Kasumi-1 (cell line): ENCODE data around the gene RMDN2.
"Not testable (repeated sequence)": the region's sequence is repeated elsewhere in the genome, so short reads cannot be mapped to it uniquely, and the experiment has no call there.

Experiments
- DNase-seq, 2 experiments: peaks; one replicate each; lab custom pipeline; 2025; lab: John Stamatoyannopoulos, UW

Gene RMDN2

DNA sequence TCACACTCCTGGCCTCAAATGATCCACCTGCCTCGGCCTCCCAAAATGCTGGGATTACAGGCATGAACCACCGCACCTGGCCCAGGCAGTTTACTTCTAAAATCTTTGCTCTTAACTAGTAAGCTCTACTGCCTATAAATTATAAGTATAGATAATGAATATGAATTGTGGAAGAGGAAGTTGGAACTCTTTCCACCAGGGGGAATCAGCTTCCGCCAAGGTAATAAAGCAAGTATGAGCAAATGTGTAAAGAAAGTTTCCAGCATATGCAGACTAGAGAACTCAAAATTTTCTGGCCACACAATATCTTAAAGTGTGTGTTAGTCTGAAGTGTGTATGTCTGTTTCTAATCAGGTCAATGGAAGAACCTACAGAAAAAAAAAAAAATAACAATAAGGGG is 68.1 kb downstream of the RMDN2 start:
- peak in 1 of 2 experiments; percentile 16 for DNase-seq

DNA sequence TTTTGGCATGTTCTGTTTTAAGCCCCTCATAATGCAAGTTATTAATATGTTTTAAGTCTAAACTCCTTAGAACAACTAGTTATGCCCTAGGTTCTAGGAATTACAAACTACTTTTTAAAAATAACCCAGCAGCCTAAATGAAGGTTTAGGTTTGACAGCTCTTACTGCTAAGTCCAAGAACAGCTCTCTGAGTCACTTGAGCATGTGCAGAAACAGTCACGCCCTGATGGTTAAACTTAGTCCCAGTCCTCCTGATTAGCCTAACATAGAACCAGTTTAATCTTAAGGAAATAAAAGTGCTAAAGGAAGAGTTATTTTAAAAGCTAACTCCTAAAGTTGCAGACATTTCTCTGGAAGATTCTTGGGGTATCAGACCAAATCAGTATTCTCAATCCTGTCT is 72.5 kb downstream of the RMDN2 start:
- DNase-seq, result no peak

DNA sequence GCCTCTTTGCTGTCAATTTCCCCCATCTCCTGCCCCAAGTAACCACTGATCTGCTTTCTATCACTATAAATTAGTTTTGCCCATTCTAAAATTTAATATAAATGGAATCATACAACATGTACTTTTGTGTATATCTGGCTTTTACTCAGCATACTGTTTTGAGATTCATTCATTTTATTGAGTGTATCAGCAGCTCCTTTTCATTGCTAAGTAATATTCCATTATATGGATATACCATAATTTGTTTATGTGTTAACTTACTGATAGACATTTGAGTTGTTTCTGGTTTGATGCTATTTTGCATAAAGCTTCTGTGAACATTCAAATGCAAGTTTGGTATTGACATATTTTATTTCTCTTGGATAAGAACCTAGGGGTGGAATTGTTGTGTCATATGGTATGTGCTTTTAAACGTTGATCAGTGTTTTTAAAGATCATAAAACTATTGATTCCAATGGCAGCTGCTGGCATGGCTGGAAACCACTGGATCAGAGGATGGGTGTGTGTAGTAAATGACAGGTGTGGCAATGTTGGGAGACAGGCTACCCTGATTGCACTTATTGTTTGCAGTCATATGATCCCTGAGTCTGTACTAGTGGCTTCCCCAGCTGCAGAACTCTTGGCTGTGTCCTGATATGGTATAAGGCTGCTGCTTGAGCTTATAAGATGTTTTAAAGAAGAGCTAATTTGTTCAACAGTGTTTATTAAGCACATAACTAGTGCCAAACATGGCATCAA is 75.6 kb downstream of the RMDN2 start:
- DNase-seq, result no peak

DNA sequence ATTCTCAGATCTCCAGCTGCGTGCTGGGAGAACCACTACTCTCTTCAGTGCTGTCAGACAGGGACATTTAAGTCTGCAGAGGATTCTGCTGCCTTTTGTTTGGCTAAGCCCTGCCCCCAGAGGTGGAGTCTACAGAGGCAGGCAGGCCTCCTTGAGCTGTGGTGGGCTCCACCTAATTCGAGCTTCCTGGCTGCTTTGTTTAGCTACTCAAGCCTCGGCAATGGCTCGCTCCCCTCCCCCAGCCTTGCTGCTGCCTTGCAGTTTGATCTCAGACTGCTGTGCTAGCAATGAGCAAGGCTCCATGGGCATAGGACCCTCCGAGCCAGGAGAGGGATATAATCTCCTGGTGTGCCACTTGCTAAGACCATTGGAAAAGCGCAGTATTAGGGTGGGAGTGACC is 85.1 kb downstream of the RMDN2 start:
- DNase-seq, result not testable (repeated sequence)

DNA sequence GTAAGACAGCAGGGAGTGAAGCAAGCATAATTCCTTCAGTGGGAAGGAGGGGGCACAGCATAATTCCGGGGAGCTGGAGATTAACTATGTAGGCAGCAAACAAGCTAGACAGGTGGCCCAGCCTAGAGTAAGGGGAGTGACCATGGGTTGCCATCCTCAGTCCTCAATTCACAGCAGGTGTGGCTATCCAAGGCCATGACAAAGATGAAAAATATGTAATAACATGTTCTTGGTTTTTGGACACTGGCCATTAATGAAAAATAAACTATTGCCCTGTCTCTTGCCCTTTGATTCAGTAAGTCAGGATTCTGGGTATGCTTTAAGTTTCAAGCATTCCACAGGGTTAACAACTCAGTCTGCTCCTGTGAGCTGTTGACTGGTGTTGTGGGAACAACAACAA is 85.9 kb downstream of the RMDN2 start:
- DNase-seq, result no peak

DNA sequence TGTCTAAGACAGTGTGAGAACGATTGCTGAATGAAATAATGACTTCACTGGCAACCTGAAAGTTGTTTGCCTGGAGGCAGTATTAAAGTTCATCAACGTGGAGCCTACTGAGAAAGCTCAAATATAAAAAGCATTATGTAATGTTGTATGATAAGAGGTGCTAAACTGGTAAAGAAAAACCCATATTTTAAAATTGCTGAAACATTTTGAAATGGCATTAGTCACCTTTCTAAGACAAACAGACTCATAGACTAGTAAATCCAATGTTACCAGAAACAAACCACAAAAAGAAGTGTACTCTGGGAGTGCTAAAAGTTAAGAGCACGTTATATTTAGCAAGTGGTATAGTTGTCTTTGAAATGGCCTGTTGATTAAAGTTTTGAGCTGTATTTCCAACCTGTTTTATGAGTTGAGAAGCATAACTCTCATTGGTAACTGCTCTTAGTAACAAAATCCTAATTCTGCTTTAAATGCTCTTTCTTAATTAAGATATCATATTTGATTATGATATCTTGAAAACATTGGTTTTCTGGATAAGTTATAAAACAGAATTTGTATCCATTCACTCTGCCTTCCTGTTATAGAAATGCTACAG is 88.2 kb downstream of the RMDN2 start:
- no peak for DNase-seq

DNA sequence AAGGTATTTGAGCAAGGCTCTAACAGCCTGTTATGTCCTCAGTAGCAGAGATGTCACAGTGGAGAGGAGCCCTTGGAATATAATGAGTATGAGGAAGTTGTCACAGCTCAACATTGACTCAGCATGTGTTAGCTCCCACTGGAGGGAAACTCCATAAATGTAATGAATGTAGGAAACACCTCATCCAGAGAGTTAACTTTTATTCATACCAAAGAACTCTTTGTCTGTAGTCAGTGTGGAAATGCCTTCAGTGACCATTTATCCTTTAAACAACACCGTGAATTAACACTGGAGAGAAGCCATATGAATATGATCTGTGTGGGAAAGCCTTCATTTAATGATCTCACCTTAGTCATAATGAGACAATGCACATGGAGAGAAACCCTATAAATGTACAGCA is 91.1 kb downstream of the RMDN2 start:
- no peak for DNase-seq

DNA sequence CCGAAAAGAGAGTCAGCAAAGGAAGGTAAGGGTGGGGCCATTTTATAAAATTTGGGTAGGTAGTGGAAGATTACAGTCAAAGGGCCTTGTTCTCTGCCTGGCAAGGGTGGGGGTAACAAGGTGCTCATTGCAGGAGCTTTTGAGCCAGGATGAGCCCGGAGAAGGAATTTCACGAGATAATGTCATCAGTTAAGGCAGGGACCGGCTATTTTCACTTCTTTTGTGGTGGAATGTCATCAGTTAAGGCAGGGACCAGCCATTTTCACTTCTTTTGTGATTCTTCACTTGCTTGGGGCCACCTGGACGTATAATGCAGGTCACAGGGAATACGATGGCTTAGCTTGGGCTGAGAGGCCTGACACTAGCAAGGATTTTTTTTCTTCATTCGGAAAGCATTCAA is 92.7 kb downstream of the RMDN2 start:
- no peak for DNase-seq

DNA sequence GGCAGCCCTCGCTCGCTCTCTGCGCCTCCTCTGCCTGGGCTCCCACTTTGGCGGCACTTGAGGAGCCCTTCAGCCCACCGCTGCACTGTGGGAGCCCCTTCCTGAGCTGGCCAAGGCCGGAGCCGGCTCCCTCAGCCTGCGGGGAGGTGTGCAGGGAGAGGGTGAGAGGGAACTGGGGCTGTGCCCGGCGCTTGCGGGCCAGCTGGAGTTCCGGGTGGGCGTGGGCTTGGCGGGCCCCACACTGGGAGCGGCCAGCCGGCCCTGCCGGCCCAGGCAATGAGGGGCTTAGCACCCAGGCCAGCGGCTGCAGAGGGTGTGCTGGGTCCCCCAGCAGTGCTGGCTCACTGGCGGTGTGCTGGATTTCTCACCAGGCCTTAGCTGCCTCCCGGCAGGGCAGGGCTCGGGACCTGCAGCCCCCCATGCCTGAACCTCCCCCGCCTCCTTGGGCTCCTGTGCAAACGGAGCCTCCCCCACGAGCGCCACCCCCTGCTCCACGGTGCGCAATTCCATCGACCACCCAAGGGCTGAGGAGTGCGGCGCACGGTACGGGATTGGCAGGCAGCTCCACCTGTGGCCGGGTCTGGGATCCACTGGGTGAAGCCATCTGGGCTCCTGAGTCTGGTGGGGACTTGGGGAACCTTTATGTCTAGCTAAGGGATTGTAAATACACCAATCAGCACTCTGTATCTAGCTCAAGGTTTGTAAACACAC is 95.4 kb downstream of the RMDN2 start:
- not testable (repeated sequence) for DNase-seq

DNA sequence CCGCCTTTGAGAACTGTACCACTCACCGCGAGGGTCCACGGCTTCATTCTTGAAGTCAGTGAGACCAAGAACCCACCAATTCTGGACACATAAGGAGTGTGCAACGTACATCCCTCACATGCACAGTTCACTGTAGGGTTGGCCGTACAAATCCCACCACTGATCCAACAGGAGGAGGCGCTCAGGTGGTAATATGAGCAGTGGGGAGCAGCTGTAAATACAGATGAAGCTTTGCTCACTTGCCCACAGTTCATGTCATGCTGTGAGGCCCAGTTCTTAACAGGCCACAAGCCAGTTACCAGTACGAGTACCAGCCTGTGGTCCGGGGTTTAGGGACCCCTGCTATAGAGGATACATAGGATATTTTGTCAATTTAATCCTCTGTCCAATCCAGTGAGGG is 96.5 kb downstream of the RMDN2 start:
- no peak for DNase-seq

DNA sequence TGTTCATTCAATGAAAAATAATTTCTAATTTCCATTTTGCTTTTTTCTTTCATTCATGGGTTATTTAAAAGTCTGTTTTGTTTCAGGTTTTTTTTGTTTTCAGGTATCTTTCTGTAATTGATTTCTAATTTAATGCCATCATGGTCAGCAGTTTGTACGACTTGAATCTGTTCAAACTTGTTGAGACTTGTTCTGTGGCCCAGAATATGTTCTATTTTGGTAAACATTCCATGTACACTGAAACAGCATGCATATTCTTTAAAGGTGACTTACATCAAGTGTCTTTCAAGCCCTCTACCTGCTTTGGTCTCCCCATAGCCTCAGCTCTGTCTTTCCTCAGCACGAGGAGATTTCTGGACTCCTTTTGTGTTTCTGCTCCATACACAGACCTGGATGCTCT is 101.8 kb downstream of the RMDN2 start:
- DNase-seq, result no peak

DNA sequence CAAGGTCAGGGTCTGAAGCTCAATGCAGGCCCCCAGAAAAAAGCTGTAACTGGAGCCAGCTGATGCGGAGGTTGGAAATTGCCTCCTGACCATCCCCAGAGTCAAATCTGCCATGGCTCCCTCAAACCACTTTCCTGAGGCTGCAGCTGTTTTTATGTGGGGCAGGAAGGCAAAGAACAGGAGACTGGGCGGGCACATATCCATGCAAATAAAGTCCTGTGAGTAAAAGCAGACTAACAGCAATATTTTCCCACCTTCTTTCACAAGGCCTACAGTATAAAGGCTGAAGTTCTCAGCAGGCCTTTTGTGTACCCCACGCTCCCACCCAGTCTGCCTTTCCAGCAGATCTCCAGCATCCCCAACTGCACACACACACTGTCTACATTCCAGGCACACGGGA is 103.7 kb downstream of the RMDN2 start:
- no peak for DNase-seq

DNA sequence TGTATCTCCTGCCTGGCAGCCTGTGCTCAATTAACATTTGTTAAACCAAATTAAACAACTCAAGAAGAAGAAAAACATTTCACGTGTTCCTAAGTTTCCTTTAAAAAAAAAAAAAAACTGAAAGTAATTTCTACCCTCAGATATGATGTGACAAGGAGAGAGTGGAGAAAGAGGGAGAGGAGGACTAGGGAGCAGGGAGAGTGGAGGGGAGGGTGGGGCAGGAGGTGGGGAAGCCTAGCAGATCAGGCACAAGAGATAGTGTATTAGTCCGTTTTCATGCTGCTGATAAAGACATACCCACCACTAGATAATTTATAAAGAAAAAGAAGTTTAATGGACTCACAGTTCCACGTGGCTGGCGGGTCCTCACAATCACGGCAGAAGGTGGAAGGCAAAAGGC is 104.4 kb downstream of the RMDN2 start:
- DNase-seq, result no peak

DNA sequence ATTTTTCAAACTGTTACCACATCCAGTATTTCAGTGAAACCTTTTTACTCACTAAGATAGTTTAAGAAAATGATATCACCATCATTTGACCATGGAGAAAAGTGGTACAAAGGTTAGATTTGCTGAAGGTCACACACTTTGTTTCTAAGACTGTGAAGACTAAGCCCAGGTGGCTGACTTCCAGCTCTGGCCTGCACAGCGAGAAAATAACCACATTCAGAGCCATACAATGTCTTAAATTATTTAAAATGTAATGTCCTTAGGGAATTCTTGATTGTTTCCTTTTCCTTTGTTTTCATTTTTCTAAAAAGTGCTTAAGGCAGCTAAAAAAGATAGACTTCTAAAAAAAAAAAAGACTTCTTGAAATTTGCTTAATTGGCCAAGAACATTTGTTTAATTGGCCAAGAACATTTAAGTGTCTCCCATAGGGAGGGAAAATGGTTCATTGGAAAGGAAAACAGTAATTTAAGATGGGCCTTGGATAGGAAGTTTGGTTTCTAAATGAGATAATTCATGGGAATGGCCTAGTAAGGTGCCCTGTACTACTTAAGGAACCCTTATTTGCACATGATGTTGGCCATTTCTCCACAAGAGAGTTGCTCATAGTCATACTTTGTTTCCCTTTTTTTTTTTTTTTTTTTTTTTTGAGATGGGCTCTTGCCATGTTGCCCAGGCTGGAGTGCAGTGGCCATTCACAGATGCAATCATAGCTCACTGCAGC is 105.7 kb downstream of the RMDN2 start:
- DNase-seq, result no peak

DNA sequence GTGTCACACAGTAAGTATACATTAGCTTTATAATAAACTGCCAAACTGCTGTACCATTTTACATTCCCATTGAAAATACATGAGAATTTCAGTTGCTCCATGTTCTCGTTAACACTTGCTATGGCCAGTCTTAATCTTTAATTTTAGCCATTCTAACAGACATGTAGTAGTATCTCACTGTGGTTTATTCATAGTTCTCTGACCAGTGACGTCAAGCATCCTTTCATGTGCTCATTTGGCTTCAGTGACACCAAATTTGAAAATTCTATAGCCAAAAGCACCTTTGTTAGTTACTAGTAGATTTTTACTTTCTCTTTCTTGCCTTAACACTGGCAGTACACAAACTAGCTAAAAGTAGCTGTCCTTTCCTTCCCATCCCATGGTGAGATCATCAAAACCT is 107.9 kb downstream of the RMDN2 start:
- no peak for DNase-seq

DNA sequence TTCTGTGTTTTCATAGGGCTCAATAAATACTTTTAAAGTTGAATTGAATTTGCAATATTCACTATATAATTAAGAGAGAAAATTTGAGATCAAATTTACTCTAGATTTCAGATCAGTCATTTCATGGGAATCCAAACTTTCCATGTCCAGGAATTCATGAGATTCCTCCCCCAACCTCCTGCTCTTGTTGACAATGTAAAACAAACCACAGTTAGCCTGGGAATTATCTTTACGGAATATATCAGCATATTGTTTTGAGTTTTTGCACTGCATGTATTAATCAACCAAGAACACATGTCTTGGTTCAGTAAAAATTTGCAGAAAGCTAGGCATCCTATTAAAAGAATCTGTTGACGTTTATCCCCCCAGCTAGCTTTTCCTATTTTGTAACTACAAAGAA is 108.6 kb downstream of the RMDN2 start:
- no peak for DNase-seq

DNA sequence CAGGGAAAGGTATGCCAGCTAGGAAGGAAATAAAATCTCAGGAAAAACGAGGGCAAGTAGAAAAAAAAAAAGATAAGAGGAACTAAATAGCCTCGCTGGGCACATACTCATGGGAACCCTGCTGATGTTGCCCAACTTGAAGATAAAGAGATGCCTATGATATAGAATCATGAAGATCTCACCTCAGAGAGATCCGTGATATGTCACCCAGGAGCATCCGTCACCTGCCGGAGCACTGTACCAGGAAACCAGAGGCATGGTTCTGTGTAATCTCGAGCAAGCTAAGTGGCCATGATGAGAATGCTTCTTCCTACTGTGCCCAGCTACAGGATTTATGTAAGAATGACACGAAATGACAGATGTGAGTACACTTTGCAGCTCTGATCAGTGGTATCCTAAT is 110.9 kb downstream of the RMDN2 start:
- no peak for DNase-seq

DNA sequence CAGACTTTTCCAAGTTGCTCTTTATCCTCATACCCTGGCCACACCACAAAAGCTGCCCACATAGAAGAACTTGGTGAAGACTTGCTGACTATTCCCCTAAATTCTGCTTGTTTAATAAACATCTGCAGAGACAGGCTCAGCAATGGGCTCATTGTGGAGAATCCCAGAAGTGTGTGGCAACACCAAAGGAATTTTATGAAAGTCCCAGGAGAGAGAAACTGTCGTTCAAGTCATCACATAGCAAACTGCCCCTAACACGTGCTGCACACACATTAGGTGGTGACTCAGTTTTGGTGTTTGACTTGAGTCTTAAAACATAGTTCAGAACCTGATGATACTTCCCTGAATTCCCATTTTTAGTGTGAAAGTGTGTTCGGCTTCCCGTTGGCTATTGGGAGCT is 112.2 kb downstream of the RMDN2 start:
- DNase-seq, result no peak

DNA sequence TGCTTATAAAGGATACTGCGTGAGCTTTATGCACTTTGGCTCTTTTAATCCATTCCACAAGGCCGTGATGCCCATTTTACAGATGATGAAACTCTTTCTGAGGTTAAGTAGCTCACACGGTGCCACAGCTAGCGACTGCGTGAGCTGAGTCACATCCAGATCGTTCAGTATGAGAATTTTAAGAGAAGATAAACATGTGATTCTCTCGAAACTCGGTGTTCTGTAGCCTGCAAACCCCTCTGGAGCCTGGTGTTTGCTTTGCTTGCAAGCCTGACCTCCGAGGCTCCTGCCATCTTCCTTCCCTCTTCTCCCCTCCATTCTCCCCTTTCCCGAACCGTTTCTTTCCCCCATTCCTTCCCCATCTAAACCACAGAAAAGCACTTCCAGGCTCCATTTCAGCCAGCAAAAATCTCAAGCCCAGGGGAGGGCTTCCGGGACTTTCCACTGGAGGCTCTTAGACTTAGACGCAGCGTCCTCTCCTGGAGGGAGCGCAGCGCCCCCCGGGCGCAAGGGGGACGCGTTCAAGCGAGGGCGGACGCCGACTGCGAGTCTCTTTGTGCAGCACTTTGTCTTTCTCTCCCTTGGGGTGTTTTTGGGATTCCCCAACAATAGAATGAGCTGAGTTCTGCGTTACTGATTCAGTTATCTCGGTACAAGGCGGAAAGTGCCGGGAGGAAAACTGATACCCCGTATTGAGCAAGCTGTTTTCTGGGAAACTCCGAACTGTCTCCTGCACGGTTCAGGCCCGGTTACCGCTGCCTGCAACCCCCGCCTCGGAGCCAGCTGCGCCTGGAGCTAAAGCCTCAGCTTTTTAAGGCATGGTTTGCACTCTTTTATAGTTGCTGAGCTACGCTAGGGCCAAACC is 112.9 kb downstream of the RMDN2 start:
- peak in 1 of 2 experiments; percentile 6 for DNase-seq

DNA sequence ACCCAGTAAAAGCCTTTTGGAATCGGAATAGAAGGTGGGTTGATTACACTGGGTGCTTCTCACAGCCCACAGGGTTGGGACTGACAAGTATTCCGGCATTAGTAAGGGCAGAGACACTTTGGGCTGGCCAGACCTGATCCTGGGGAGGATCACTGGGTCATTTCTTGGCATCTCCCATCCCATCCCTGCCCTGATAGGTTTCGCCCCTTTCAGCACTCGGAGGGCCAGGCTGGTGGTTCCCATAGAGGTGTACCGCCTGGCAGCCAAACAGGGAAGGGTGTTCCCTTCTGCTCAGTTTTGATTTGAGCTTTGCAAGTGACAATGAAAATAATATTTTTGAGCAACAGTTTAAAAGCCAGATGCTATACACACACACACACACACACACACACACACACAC is 113.6 kb downstream of the RMDN2 start:
- DNase-seq, result no peak

DNA sequence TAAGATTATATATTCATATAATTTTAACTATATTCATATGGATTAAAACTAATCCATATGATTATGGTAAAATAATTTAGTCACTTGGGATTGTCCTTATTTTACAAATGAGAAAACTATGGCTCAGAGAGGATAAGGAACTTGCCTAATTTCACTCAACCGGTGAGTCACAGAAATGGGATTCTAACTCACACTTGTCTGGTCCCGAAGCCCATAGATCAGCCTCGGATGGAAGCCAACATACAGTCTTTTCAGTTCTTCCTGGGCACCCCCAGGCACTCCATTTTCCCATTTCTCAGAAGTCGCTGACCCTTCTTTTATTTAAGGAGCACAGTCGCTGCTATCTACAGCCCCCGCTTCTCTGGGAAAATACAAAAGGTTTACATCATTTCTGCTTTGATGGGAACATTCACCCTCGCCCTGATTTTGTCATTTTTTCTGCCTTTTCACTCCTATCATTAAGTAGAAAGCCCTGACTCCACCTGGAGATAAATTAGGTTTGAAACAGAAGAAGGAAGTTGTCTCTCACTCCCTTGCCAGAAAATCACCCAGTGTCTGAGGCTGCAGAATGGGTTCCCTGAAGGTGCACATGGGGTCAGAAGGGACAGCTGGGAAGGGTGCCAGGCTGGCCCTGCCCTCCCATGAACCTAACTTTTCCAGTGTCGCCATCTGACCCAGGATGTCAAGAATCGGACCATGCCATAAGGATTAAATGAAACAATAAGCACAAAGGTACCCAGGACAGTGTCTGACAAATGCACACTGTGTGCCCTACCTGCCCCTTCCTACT is 114.2 kb downstream of the RMDN2 start:
- DNase-seq, result no peak
